NCI-H2081 (cell line): ENCODE results near the gene NASP.

Source experiments
- DNase-seq, 2 experiments: peaks; one replicate each; lab custom pipeline; 2025; lab: John Stamatoyannopoulos, UW

NASP gene

GRCh38 chr1:45583666-45584350 lies at the start of gene NASP:
Gene NASP, plus strand, starts transcription at chr1:45584041. Its CDS starts 106 bp downstream, at chr1:45584147.
- DNase-seq, result peak; percentile 90 to 93

- DNase-seq, result no peak
Observed at GRCh38 chr1:45535988-45536766, 47.7 kb upstream of the NASP start.

- DNase-seq, result no peak
Observed at GRCh38 chr1:45536886-45537285, 47.0 kb upstream of the NASP start.

GRCh38 chr1:45541193-45541592 lies 42.6 kb upstream of the NASP start:
- no peak for DNase-seq

GRCh38 chr1:45542591-45542990 lies 41.2 kb upstream of the NASP start:
- no peak for DNase-seq

GRCh38 chr1:45543581-45544417 lies 40.0 kb upstream of the NASP start:
- DNase-seq, result no peak

- DNase-seq, result no peak
Observed at GRCh38 chr1:45544530-45544929, 39.3 kb upstream of the NASP start.

- no peak for DNase-seq
Observed at GRCh38 chr1:45545019-45545493, 38.8 kb upstream of the NASP start.

- DNase-seq, result no peak
Observed at GRCh38 chr1:45545553-45546310, 38.1 kb upstream of the NASP start.

GRCh38 chr1:45550401-45551351 lies 33.2 kb upstream of the NASP start, which contains the start of gene AKR1A1:
Gene AKR1A1, plus strand, starts transcription at chr1:45550826. Its CDS starts 10,969 bp downstream, at chr1:45561795.
- DNase-seq, result peak; percentile 97 to 98

GRCh38 chr1:45551684-45552083 lies 32.2 kb upstream of the NASP start:
- no peak for DNase-seq

GRCh38 chr1:45552331-45552730 lies 31.5 kb upstream of the NASP start:
- DNase-seq, result peak; percentile 55 to 86

- DNase-seq, result no peak
Observed at GRCh38 chr1:45554198-45554597, 29.6 kb upstream of the NASP start.

GRCh38 chr1:45557422-45557944 lies 26.4 kb upstream of the NASP start:
- DNase-seq, result peak in 1 of 2 experiments; percentile 49

GRCh38 chr1:45563843-45564242 lies 20.0 kb upstream of the NASP start:
- no peak for DNase-seq

GRCh38 chr1:45566722-45567121 lies 17.1 kb upstream of the NASP start:
- DNase-seq, result no peak

GRCh38 chr1:45567911-45568310 lies 15.9 kb upstream of the NASP start:
- DNase-seq, result no peak

GRCh38 chr1:45568421-45568820 lies 15.4 kb upstream of the NASP start:
- DNase-seq, result no peak

- DNase-seq, result no peak
Observed at GRCh38 chr1:45569571-45569961, 14.3 kb upstream of the NASP start.

- DNase-seq, result peak; percentile 73 to 78
Observed at GRCh38 chr1:45569962-45570581, 13.8 kb upstream of the NASP start.
